Eye (tissue), 1 donor: Measurements from ENCODE around the gene CTNNA2.

Experiments used
- DNase-seq: peaks from one replicate; pipeline ENCODE4 v3.0.0-alpha.2; 2015

Gene CTNNA2

DNA sequence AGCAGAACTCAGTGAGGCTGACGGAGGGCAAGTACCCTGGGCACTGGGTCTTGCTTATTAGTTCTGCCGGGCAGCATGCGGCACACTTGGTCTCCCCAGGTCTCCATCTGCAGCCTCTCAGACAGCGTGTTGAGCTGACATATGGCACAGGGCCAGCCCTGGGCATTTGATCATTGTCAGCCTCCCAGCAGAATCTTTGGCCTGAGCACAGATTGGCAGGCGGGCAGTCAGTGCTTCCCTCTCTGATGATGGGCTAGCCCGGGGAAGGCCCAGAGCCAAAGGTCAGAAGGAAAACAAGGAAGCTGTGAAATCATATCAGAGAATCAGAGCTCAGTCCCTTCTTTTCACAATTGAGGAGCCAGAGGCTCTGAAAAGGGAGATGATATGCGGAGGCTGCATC, 941.8 kb downstream of the CTNNA2 start:
- peak; percentile 16 for DNase-seq

- peak; percentile 38 for DNase-seq
These were observed 946.2 kb downstream of the CTNNA2 start for GRCh38 chr2:80459028-80459427.

- no peak for DNase-seq
These were observed 948.8 kb downstream of the CTNNA2 start for GRCh38 chr2:80461505-80462197.

DNA sequence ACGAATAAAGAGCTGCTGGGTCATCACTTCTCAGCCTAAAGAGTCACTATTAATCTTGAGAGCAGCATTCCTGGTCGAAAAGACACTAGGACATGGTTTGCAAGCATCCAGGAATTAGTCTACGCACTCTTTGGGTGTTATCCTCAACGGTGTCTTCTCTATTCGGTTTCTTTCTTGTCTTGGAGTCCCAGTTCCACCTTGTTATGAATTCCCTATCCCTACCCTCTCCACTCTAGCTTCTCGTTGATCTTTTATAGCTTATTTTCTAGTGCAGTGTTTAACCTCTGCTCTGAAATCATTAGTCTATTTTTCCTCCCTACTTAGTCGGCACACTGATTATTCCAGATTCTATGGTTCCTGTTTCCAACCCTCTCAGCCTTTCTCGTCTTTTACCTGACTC, 949.8 kb downstream of the CTNNA2 start:
- no peak for DNase-seq

DNA sequence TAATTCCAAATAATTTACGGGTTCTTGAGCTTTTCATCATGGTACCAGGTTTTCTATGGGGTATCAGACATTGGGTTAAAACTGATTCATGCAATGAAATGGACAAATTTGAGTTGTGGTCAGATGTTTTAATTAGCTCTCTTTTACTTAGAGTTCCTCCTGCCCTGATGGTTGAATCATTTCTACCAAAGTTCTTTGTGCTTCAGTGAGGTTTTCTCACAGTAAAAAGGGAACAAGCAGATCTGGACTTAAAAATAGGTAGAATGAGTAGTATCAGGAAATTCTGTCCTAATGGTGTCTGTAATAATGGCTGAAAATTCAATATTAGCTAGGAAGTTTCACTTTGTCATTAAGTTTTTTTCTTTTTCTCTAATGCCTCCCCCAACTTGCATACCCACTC, 951.4 kb downstream of the CTNNA2 start:
- DNase-seq: no peak

- no peak for DNase-seq
These were observed 954.5 kb downstream of the CTNNA2 start for GRCh38 chr2:80467262-80467811.

DNA sequence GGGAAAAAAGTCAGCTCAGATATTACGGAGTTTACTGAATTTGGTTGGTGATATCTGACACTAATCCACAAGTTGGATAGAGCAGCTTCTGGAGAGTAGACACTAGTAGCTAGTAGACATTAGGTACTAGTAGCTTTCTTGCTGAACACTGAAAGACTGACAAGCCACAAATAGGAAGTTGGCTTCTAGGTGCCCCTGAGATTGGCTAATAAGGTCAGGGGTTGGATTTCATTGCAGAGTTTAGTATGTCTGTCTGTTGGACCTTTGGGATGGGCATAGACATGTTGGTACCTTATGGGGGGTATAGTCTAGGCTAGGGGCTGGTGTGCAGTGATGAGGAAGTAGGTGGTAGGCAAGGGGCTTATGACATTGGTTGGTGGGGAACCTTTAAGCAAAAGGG, 956.6 kb downstream of the CTNNA2 start:
- no peak for DNase-seq

DNA sequence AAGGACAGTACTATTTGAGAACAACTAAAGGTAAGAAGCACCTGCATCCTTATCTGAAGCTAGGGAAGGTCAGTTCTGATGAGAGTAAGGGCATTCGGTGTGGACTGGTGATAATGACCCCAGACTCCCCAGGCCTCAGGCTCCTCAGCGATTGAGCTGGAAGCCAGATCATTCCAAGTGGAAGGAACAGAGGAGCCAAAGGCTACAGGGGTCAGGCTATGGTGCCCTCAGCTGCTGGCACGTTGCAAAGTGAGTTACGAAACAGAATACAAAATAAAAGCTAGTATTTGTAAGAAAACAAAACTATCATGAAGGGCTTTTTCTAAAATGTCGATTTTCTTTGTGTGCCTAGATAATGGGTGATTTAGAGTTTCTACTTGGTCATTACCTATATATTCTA, 960.2 kb downstream of the CTNNA2 start:
- no peak for DNase-seq

DNA sequence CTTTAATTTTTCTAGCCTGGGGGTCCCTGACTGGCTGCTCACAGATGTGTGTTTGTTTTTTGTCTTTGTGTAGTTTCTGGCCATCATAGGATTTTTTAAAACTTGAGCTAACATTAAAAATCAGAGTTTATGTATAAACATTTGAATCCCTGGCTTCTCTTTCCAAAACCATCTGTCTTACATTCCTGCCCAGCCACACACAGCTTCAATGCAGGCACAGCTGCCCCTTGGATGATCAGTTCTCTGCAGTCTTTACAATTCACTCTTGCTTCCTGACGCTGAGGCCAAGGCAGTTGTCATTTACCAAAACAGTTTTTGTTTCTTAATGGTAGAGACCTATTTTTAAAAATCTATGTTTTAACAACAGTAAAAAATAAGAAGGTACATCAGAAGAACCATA, 960.9 kb downstream of the CTNNA2 start:
- DNase-seq: peak; percentile 31

DNA sequence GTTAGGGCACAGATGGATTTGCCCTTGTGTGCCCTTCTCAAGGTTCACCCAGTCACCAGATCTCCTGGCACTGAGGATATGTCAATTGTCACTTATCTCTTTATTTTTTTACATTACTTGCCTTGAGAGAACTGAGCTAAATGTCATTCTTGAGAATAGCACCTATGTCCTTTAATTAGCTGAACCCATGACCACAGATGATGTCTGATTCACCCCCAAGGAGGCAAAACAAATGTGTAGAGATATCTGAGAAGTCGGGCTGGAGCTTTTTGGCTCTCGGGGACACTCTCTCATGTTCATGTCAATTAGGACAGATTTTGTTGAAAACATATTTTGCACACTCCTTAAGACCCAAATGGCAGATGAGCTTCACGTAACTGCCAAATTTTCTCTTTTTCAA, 963.1 kb downstream of the CTNNA2 start:
- DNase-seq: no peak

GRCh38 chr2:80476535-80477117, 963.8 kb downstream of the CTNNA2 start:
- no peak for DNase-seq

DNA sequence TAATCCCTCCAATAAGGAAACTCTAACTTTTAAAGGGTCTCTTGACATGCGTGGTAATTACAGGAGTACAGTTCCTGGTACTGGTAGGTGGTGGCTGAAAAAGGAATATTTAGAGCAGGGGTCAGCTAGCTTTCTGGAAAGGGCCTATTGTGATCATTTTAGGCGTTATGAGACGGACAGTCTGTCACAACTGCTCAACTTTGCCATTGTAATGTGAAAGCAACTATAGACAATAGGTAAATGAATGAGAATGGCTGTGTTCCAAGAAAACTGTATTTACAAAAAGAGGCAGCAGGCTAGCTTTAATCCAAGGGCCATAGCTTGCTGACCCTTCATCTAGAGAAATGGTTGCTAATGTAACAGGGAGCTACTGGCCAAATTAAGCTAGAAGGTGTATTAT, 969.4 kb downstream of the CTNNA2 start:
- DNase-seq: no peak

DNA sequence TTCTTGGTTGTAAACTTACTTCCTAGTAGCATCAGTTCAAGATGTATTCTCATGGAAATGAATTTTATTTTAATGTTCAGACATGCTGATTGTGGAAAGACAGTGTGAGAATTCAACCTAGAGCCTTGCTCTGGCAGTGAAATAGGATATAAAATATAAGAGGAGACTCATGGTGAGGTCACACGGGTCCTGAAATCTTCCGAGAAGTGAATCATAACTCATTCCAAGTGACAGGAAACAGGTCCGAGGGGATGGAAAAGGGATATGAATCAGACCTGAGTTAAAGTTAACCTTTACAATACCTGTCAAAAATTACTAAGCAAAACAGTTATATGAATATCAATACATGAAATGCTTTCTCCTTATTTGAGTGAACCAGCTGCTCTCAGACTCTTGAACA, 976.9 kb downstream of the CTNNA2 start:
- DNase-seq: no peak

DNA sequence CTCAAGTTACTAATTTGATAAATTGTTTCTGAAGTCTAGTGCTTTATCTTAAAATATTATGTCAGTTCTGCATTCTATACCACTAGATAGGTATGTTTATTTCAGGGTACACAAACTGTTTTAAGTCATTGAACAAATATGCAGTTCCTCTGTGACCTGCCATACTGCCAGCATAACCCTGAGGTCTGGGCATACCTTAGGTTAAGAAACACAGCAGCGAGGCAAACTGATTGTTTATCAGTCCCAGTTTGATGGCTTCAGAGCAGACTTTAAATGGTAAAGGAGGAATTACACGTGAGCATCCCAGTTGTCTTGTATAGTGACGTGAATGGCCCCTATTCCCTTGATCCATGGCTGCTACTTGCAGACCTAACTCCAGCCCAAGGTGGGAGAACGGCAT, 978.1 kb downstream of the CTNNA2 start:
- DNase-seq: no peak

GRCh38 chr2:80496346-80496745, 983.5 kb downstream of the CTNNA2 start:
- no peak for DNase-seq

DNA sequence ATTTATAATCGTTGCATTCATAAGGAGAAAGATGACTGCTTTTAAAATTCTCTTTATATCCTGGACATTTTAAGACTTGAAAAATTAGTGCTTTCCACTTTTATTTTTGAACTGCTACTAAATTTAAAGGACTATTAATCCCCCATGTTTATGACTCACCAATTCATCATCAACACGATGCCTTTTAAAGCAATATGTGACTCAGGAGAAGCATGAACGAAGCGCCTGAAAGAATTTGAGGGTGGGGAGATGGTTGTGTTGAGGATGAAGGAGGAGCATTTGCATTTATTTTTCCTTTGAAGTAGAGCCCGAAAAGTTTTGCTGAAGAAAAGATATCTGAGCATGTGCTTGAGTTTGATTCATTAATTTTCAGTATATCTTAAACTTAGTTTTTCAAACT, 983.9 kb downstream of the CTNNA2 start:
- no peak for DNase-seq

- peak; percentile 63 for DNase-seq
These were observed 986.2 kb downstream of the CTNNA2 start for GRCh38 chr2:80499095-80499494.

GRCh38 chr2:80501874-80502624, 989.2 kb downstream of the CTNNA2 start:
- peak; percentile 8 for DNase-seq

DNA sequence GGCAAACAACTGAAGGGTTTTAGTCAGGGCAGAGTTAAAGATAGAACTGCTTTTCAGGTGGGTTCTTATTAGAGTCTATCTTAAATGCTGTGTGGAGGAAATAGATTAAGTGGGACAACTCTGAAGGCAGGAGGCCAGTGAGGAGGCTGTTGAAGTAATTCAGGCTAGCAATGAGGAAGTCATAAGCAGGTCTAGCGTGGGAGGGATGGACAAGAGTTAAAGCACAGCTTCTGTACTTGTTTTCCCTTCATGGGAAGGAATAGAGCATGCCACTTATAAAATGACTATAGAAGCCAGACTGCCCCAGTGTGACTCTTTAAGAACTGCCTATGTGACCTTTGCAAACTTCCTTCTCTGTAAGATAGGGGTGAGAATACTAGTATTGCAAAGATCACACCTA, 993.7 kb downstream of the CTNNA2 start:
- DNase-seq: no peak

DNA sequence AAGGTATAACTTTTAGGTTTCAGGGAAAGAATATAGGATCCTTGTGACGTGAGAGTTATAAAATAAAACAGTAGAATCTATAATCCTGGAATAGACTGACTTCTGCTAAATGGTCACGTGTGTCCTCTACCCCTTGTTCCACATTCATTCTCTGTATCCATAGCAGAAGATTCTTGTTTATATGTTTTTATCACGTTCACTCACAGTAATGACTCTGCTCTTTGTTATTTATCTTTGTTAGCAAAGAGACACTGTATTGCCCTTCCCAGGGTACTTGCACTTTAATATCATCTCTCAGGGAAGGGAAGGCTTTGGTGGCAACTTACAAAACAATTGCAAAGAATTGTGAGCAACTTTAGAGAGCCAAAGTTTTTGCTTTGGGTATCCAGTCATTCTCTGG, 997.9 kb downstream of the CTNNA2 start:
- DNase-seq: no peak

- DNase-seq: peak; percentile 44
These were observed 1003.1 kb downstream of the CTNNA2 start for GRCh38 chr2:80515964-80516363.

DNA sequence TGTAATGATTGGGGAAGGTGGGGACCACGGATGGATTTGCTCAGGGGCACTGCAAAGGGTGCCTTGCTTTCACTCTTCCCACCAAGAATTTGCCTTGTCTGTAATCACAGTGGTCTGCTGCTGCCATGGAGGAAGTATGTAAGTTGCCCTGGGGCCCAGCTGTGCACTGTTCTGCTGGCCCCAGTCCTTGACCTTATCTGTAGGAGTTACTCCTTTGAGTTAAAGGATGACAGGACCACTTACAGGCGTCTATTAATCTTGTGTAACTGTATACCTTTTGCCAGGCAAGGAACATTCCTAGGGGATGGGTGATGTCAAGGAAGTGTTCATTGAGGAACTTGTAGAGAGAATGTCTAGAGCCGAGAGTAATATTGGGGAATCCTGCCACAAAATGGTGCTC, 1004.5 kb downstream of the CTNNA2 start:
- no peak for DNase-seq

- DNase-seq: no peak
These were observed 1006.3 kb downstream of the CTNNA2 start for GRCh38 chr2:80519121-80519643.
